GM18520 (cell line): ENCODE measurements around the gene MAP9.
"Not testable (repeated sequence)": the region's sequence is repeated elsewhere in the genome, so short reads cannot be mapped to it uniquely, and the experiment has no call there.

Experiments
- ATAC-seq: cut with Tn5 transposase; IDR thresholded peaks from one replicate; pipeline ENCODE4 v1.9.1; 2021; ENCODE audit not compliant: unreplicated experiment

Gene MAP9

DNA sequence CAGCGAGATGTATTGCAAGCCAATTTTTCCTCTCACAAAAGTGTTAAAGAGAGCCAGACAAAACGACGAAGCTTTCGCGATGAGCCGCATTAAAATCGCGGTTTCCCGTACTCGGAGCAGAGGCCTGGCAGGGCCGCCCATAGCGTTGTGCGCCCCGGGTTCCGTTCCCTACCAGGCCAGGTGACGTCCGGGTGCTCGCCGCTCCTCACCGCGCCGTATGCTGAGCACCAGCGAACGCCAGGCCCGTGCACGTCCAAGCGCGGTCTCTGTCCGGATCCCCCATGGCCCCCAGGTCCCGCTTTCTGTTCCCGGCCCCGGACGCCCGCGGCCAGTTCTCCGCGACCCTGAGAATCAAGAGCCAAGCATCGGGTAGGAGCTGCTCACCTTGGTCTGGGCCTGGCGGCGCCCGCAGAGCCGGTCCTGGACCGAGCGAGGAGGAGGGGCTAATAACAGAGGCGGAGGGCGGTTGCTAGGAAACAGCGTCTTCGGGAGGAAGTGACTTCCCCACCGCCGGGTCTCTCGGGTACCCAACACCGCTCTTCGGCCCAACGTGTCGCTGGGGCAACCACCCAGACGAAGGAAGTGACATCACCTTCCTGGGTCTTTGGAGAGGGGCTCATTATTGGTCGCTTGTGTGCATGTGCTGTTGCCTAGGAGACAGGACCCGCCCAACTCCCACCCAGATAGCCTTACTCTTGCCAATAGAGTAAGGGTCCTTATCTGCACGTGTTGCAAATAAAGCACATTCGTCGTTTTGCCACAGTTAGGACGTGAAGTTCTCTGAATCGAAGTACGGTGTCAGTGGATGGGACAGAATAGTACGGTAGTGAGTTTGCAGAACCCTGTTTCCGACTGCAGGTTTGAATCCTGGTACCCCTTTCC, at the start of gene MAP9:
TSS of gene MAP9 (minus strand) at position 579 of the 882 bp plus-strand sequence. CDS start 1,115 bp downstream, outside the sequence.
- peak; percentile 98 for ATAC-seq

DNA sequence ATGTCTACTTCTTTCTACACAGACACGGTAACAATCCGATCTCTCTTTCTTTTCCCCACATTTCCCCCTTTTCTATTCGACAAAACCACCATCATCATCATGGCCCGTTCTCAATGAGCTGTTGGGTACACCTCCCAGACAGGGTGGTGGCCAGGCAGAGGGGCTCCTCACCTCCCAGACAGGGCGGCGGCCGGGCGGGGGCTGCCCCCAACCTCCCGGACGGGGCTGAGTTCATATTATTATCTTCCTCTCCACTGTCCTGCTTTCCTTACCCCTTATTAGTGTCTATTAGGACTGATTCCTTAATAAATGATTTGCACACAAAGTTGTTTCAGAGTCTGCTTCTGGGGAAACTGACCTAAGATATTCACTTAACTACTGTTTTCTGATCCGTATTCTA, 48.0 kb upstream of the MAP9 start:
- not testable (repeated sequence) for ATAC-seq

- ATAC-seq, result no peak
Measured at GRCh38 chr4:155423671-155424070, 46.9 kb upstream of the MAP9 start.

DNA sequence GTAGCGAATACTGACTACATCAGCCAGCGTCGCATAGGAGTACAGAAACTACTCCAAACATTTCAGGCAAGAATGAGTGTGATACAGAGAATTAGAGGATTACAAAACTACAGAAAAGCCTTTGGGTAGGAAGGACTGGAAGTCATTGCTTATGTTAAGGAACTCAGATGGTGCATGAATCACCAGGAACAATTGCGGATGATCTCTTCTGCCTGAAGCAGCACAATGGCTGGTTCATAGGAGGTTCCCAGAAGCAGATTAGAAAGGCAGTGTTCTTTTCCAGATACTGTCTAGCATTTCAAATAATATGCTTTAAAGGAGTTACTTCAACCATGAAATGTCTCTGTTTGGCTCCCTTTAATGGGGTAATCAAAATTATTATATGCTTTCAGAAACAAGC, 42.5 kb upstream of the MAP9 start:
- no peak for ATAC-seq

DNA sequence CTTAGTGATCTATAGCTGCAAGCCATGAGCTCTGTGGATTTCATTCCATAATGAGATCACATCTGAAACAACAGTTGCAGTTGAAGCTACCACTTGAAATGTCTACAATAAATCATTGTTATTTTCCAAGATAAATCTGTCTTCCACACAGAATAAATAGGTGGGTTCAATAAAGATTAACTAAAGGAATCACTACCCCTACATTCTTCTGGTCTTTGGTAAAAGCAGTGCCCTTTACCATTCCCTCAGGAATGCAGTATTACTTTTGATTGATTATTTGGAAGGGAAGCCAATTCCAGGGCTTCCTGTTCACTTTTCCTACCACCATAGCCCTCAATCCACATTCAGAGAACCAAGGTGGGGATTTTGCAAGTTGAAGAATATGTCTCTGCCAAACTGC, 38.9 kb upstream of the MAP9 start:
- ATAC-seq, result no peak

DNA sequence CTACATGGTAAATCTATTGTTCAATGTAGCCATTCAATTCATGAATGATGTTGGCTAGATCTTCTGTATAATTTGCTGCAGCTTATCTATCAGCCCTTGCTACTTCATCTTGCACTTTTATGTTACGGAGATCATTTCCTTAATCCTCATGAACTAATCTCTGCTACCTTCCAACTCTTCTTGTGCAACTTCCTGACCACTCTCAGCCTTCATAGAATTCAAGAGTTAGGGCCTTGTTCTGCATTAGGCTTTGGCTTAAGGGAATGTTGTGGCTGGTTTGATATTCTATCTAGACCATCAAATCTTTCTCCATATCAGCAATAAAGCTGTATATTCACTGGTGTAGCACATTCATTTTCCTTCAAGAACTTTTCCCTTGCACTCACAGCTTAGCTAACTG, 36.7 kb upstream of the MAP9 start:
- ATAC-seq, result no peak

DNA sequence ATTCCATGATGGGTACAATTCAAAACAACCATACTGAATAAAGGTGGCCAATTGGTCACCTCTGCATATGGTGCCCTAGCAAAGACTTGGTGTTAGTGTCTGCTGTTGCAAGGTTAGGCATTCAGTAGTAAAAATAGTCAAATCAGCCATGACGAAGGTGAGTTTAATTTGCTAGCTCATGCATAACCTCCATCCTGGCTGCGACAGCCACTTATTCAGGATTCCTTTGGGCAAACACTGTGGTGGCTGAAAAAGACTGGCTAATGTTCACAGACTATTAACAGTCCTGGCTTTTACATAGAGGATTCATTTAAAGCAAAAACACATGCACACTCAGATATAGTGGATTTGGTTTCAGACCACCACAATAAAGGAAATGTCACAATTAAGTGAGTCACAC, 34.8 kb upstream of the MAP9 start:
- ATAC-seq, result no peak

GRCh38 chr4:155408796-155409195, 32.0 kb upstream of the MAP9 start:
- no peak for ATAC-seq

GRCh38 chr4:155407480-155407879, 30.7 kb upstream of the MAP9 start:
- ATAC-seq, result no peak

- ATAC-seq, result no peak
Measured at GRCh38 chr4:155405059-155405458, 28.3 kb upstream of the MAP9 start.

DNA sequence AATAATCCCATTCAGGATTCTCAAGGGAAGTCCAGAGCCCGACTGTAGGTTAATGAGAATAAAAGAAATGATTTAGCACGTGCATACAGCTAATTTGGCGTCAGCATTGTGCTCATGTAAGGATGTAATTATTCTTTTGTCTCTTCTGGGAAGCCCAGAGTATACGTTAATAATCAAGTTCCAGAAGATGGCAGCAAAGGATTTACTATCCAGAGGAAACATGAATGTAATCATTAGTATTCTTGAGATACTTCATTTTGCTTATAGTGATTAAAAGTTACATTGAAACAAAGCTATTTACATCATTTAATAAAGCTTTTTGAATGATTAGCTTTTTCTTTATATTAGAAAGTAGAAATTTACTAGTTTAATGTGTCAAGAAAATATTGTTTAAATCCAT, 27.1 kb upstream of the MAP9 start:
- no peak for ATAC-seq

GRCh38 chr4:155402941-155403340, 26.2 kb upstream of the MAP9 start:
- ATAC-seq, result no peak

DNA sequence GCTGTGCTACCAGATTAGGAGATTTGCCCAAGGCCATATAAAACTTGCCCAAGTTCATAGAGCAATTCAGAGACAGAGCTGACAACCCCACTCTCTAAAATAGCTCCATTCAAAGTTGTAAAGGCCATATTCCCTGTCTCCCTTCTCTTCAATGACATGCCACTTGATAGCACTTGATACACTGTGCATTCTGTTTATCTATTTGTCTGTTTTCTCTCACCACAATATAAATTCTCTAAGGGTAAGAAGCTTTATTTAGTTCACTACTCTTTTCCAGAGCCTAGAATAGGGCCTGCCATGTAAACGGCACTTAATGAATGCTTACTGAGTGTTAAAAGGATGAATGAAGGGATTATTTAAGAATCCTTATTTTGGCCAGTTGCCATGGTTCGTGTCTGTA, 24.1 kb upstream of the MAP9 start:
- ATAC-seq, result no peak

- ATAC-seq, result no peak
Measured at GRCh38 chr4:155399974-155400697, 23.4 kb upstream of the MAP9 start.

- ATAC-seq, result no peak
Measured at GRCh38 chr4:155392481-155393184, 15.9 kb upstream of the MAP9 start.

DNA sequence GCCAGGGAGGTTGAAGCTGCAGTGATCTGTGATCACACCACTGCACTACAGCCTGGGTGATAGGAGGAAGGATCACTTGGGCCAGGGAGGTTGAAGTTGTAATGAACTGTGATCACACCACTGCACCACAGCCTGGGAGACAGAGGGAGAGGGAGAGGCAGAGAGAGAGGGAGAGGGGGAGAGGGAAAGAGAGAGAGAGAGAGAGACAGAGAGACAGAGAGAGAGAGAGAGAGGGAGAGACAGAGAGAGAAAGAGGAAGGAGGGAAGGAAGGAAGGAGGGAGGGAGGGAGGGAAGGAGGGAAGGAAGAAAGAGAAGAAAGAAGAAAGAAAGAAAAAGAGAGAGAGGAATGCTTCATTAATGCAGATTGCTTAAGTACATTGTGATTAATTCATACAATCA, 15.2 kb upstream of the MAP9 start:
- ATAC-seq, result no peak

DNA sequence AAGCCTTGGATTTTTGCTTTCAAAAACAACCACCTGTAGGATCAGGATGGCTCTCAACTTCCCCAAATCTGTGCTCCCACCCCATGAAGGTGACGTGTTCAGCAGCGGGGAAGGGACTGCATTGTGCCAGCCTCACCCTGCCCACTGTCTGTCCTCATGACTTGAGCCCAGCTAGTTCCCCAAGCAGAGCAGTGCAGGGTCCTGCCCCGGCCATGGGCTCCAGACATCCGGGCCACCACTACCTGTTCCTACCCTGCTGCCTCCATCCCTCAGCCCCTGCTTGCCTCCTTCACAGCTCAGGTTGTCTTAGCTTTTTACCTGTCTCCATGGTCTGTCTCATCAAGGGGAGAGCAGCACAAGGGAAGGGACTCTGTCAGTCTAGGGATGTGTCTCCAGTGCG, 11.4 kb upstream of the MAP9 start:
- ATAC-seq, result no peak

- ATAC-seq, result no peak
Measured at GRCh38 chr4:155383541-155383940, 6.8 kb upstream of the MAP9 start.

- ATAC-seq, result no peak
Measured at GRCh38 chr4:155377276-155377675, 511 bp upstream of the MAP9 start.

GRCh38 chr4:155371432-155372043, 5.2 kb downstream of the MAP9 start:
- no peak for ATAC-seq

DNA sequence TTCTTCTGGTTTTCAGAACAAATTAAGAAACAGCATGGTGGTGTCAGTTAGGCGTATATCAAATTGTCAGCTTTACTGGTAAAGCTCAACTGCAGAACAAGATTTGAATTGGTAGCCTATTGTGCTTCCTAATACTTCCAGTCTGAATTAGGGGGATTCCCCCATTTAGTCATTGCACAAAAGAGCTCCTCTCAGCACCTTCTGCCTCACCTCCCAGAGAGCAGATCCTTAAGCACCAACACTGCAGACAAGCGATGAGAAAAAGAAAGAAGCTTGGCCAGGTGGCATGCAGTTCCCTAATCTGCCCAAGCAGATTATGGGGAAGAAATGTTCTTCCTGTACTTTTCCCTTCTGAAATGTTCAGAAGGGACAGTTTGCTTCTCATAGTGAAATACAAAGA, 9.2 kb downstream of the MAP9 start:
- ATAC-seq, result peak; percentile 54
